SK-N-SH (cell line): ENCODE data around the gene INHBA. TPM values are rescaled to one million over a fixed set of nuclear protein-coding genes. Genes with fewer than 3 reads are reported as not detected.

Experiments used
- CTCF ChIA-PET: fragments of 300-600, 350-600 bp; formaldehyde crosslinking; extraction: SDS; loops from one replicate; lab custom pipeline; 2021; lab: Yijun Ruan, JAX
- POLR2A ChIA-PET: fragments of 350-600 bp; sonication (Branson Sonifier 250); formaldehyde crosslinking; extraction: SDS; loops from one replicate; lab custom pipeline; 2020; ENCODE audit warnings: antibody characterized with exemption, inconsistent platforms; lab: Yijun Ruan, JAX
- DNase-seq: peaks from one replicate; pipeline ENCODE4 v3.0.0; 2012
- H2AFZ ChIP-seq: fragments of 200-600 bp; sonication (generic); 2 replicates; pipeline ENCODE4 v1.8.1; 2016; ENCODE audit warnings: antibody characterized with exemption, mild to moderate bottlenecking, low read depth
- H3F3A ChIP-seq: fragments of 200-600 bp; sonication (generic); replicated peaks from 2 replicates; pipeline ENCODE3; 2016; ENCODE audit warnings: antibody characterized with exemption, mild to moderate bottlenecking; ENCODE audit not compliant: insufficient read depth
- H3K27ac ChIP-seq, 2 experiments: fragments of 200-500 bp in 1 of 2; fragments of 200-600 bp in 1 of 2; sonication (Bioruptor generic) in 1 of 2; sonication (generic), shearing (Covaris generic) in 1 of 2; 2 replicates each; pipeline versions ENCODE4 v1.5.1 to v1.6.1; 2014 to 2016; ENCODE audit warnings: low read depth in 2 of 2, inconsistent platforms in 1 of 2, low read length in 1 of 2, mild to moderate bottlenecking in 1 of 2, mixed read lengths in 1 of 2
- H3K27me3 ChIP-seq: fragments of 200-600 bp; sonication (generic), shearing (Covaris generic); 2 replicates; pipeline ENCODE4 v1.6.1; 2016; ENCODE audit warnings: mixed run types; ENCODE audit not compliant: insufficient read depth
- H3K36me3 ChIP-seq, 2 experiments: fragments of 200-500 bp in 1 of 2; fragments of 200-600 bp in 1 of 2; sonication (Bioruptor generic) in 1 of 2; sonication (generic) in 1 of 2; replicated peaks in 1 of 2; 2 replicates each; pipeline versions ENCODE3 to v1.5.1; 2014 to 2016; ENCODE audit warnings: low read length in 1 of 2, mild to moderate bottlenecking in 1 of 2; ENCODE audit not compliant: insufficient read depth in 2 of 2, control insufficient read depth in 1 of 2
- H3K4me1 ChIP-seq, 2 experiments: fragments of 200-500 bp in 1 of 2; fragments of 200-600 bp in 1 of 2; sonication (Bioruptor generic) in 1 of 2; sonication (generic), shearing (Covaris generic) in 1 of 2; 2 replicates each; pipeline versions ENCODE4 v1.5.1 to v1.6.1; 2014 to 2016; ENCODE audit warnings: low read depth in 1 of 2, low read length in 1 of 2, mixed run types in 1 of 2; ENCODE audit not compliant: insufficient read depth in 2 of 2, control insufficient read depth in 1 of 2
- H3K4me2 ChIP-seq: fragments of 200-600 bp; sonication (generic), shearing (Covaris generic); 2 replicates; pipeline ENCODE4 v1.6.1; 2017; ENCODE audit warnings: mixed run types
- H3K4me3 ChIP-seq, 2 experiments: fragments of 200-500 bp in 1 of 2; fragments of 200-600 bp in 1 of 2; sonication (Bioruptor generic) in 1 of 2; sonication (generic), shearing (Covaris generic) in 1 of 2; 2 replicates each; pipeline versions ENCODE4 v1.5.1 to v1.8.1; 2014 to 2016; ENCODE audit warnings: low read depth in 2 of 2, inconsistent platforms in 1 of 2, low read length in 1 of 2, mild to moderate bottlenecking in 1 of 2, mixed read lengths in 1 of 2, moderate library complexity in 1 of 2
- H3K79me2 ChIP-seq: fragments of 200-600 bp; sonication (generic); 2 replicates; pipeline ENCODE4 v1.8.1; 2017; ENCODE audit warnings: mild to moderate bottlenecking; ENCODE audit not compliant: insufficient read depth
- H3K9ac ChIP-seq: fragments of 200-600 bp; sonication (generic); 2 replicates; pipeline ENCODE4 v1.6.1; 2017; ENCODE audit warnings: mixed run types
- H3K9me2 ChIP-seq: fragments of 200-600 bp; sonication (generic); 2 replicates; pipeline ENCODE4 v1.6.1; 2017; ENCODE audit warnings: mixed run types
- H3K9me3 ChIP-seq: fragments of 200-600 bp; sonication (generic); 2 replicates; pipeline ENCODE4 v1.6.1; 2017; ENCODE audit warnings: mixed run types, mild to moderate bottlenecking, moderate library complexity
- H4K20me1 ChIP-seq: fragments of 200-600 bp; sonication (generic); 2 replicates; pipeline ENCODE4 v1.6.1; 2017; ENCODE audit warnings: mild to moderate bottlenecking, mixed run types; ENCODE audit not compliant: insufficient read depth
- CHD2 ChIP-seq: fragments of 150-350 bp; IDR thresholded peaks from 2 replicates; pipeline ENCODE4 v1.6.1; 2018; ENCODE audit warnings: low read length; ENCODE audit not compliant: partially characterized antibody
- EP300 ChIP-seq, 2 experiments: IDR thresholded peaks; 2 replicates each; pipeline versions ENCODE4 v1.4.0 to v1.6.1; 2012; ENCODE audit warnings: borderline replicate concordance in 1 of 2, low read depth in 1 of 2, low read length in 1 of 2
- EZH2phosphoT487 ChIP-seq: fragments of 200-600 bp; sonication (generic); IDR thresholded peaks from 2 replicates; pipeline ENCODE4 v1.6.1; 2017; ENCODE audit warnings: low read depth, mixed run types, mild to moderate bottlenecking, antibody characterized with exemption, moderate library complexity, borderline replicate concordance
- FOSL2 ChIP-seq: IDR thresholded peaks from 2 replicates; pipeline ENCODE4 v1.4.0; 2012; ENCODE audit warnings: low read depth, mild to moderate bottlenecking, moderate library complexity, borderline replicate concordance
- FOXJ3 ChIP-seq: sonication (generic); formaldehyde crosslinking; IDR thresholded peaks from 2 replicates; pipeline ENCODE4 v1.5.1; 2020; ENCODE audit warnings: mild to moderate bottlenecking, missing genetic modification reagents
- GABPA ChIP-seq: IDR thresholded peaks from 2 replicates; pipeline ENCODE4 v1.4.0; 2012; ENCODE audit warnings: low read depth, mild to moderate bottlenecking
- GATA2 ChIP-seq: sonication (generic); formaldehyde crosslinking; IDR thresholded peaks from 2 replicates; pipeline ENCODE4 v1.5.0; 2020; ENCODE audit warnings: mild to moderate bottlenecking, missing genetic modification reagents
- IRF3 ChIP-seq: fragments of 150-350 bp; IDR thresholded peaks from 2 replicates; pipeline ENCODE4 v1.6.1; 2016; ENCODE audit warnings: mild to moderate bottlenecking, low read depth, low read length
- JUND ChIP-seq: IDR thresholded peaks from 2 replicates; pipeline ENCODE4 v1.4.0; 2012
- PBX3 ChIP-seq: IDR thresholded peaks from 2 replicates; pipeline ENCODE4; 2012
- POLR2AphosphoS5 ChIP-seq: IDR thresholded peaks from 2 replicates; pipeline ENCODE4 v1.6.1; 2012; ENCODE audit warnings: low read depth, low read length
- RFX5 ChIP-seq: IDR thresholded peaks from 2 replicates; pipeline ENCODE4 v1.6.1; 2012; ENCODE audit warnings: mild to moderate bottlenecking, improper control_type of control experiment, low read length
- RXRA ChIP-seq: IDR thresholded peaks from 2 replicates; pipeline ENCODE4 v1.4.0; 2012; ENCODE audit warnings: low read depth, mild to moderate bottlenecking, borderline replicate concordance
- SIN3A ChIP-seq: IDR thresholded peaks from 2 replicates; pipeline ENCODE4 v1.6.1; 2012; ENCODE audit warnings: low read depth, mild to moderate bottlenecking, low read length, moderate library complexity, borderline replicate concordance
- SMC3 ChIP-seq: IDR thresholded peaks from 2 replicates; pipeline ENCODE4 v1.6.1; 2012; ENCODE audit warnings: low read depth, low read length, improper control_type of control experiment
- TAF1 ChIP-seq: IDR thresholded peaks from 2 replicates; pipeline ENCODE4 v1.6.1; 2012; ENCODE audit warnings: low read depth, mild to moderate bottlenecking, low read length, moderate library complexity, borderline replicate concordance
- TCF12 ChIP-seq: IDR thresholded peaks from 2 replicates; pipeline ENCODE4 v1.4.0; 2012
- TEAD4 ChIP-seq: IDR thresholded peaks from 2 replicates; pipeline ENCODE4 v1.4.0; 2012; ENCODE audit warnings: mild to moderate bottlenecking, borderline replicate concordance; ENCODE audit not compliant: insufficient read depth
- USF1 ChIP-seq: IDR thresholded peaks from 2 replicates; pipeline ENCODE4 v1.4.0; 2012; ENCODE audit warnings: low read depth, borderline replicate concordance
- USF2 ChIP-seq: fragments of 150-350 bp; IDR thresholded peaks from 2 replicates; pipeline ENCODE4 v1.6.1; 2017; ENCODE audit warnings: antibody characterized with exemption, low read length, low read depth, borderline replicate concordance
- YY1 ChIP-seq: IDR thresholded peaks from 2 replicates; pipeline ENCODE4 v1.4.0; 2012; ENCODE audit warnings: low read depth, mild to moderate bottlenecking
- ZBTB33 ChIP-seq: IDR thresholded peaks from 2 replicates; pipeline ENCODE4 v1.4.0; 2012; ENCODE audit warnings: low read depth, borderline replicate concordance
- WGBS: methylation state at CpG from one replicate; pipeline ENCODE4 v1.1.6; 2017; ENCODE audit warnings: low lambda C conversion rate; 5-methylcytosine and 5-hydroxymethylcytosine counted together
- polyA plus RNA-seq, 3 experiments: library from polyadenylated mRNA; depleted of rRNA; stranded (reverse); fragments of >200 nt; gene quantifications; 2 replicates each; pipeline ENCODE4 v1.2.3, GENCODE V29; 2012
- TF ChIP-seq, protein P1 (sequence below): fragments of 200-600 bp; sonication (generic); IDR thresholded peaks from 2 replicates; pipeline ENCODE4 v1.6.1; 2017; ENCODE audit warnings: antibody characterized with exemption, mild to moderate bottlenecking, moderate library complexity
- TF ChIP-seq, protein P2 (sequence below): IDR thresholded peaks from 2 replicates; pipeline ENCODE4 v1.4.0; 2012; ENCODE audit warnings: low read depth

Gene INHBA
- 81.0 and 110 TPM in 2 replicates for polyA plus RNA-seq (2012; rRNA removed)
- polyA plus RNA-seq (2012; cell fraction: cytosol; rRNA removed) = 68.9 and 78.0 TPM in 2 replicates
- polyA plus RNA-seq (2012; cell fraction: nucleus; rRNA removed) = 100 and 120 TPM in 2 replicates

GRCh38 chr7:41702635-41703371 lies at the start of gene INHBA:
INHBA (minus strand) TSS chr7:41703090; CDS start chr7:41700374, 2,716 bp downstream.
- 56% methylated on average over 3 of the region's 3 CpGs for WGBS
- no peak within 1 kb of the TSS for H2AFZ ChIP-seq
- H3K27ac ChIP-seq = peak within 1 kb of the TSS; percentile 92 to 93
- CTCF ChIA-PET = interaction anchor here (2.5 to 11.0 kb wide), 5 partner anchors 8 to 1470 kb away, joined by 11 to 148 read pairs (median 86); no protein-coding TSS in a partner anchor
- peak within 1 kb of the TSS; percentile 58 to 90 for H3K4me3 ChIP-seq
- no peaks in the 10 kb centered on the region for H3K27me3 ChIP-seq
- H3K9ac ChIP-seq = peak within 1 kb of the TSS; percentile 85
- H3K9me2 ChIP-seq = no peaks in the 10 kb centered on the region
- H3F3A ChIP-seq = peaks cover 60% of the 10 kb centered on the region
- peaks cover 21 to 26% of the 10 kb centered on the region in 2 experiments for H3K36me3 ChIP-seq
- peaks cover 26% of the 10 kb centered on the region for H4K20me1 ChIP-seq
- POLR2A ChIA-PET = no interaction called here
- peak within 1 kb of the TSS; percentile 94 for H3K4me2 ChIP-seq
- peaks cover 23 to 24% of the 10 kb centered on the region in 2 experiments for H3K4me1 ChIP-seq
- H3K79me2 ChIP-seq = peaks cover 79% of the 10 kb centered on the region
- peak; percentile 21 for DNase-seq
- H3K9me3 ChIP-seq = no peaks in the 10 kb centered on the region
- TF ChIP-seq JUND (peak; percentile 36; the same call in 1 of the 2 replicates), RXRA (no peak), TAF1 (peak; percentile 86), POLR2AphosphoS5 (peak; percentile 99), USF1 (no peak), EP300 (IDR thresholded peaks at IDR 0.05; ENCODE audit: borderline replicate concordance in 1 of 2, low read depth in 1 of 2, low read length in 1 of 2) (no peak), CHD2 (no peak), FOSL2 (peak; percentile 67), TCF12 (peak; percentile 34; the same call in 1 of the 2 replicates), GATA2 (no peak), IRF3 (no peak), RFX5 (0 out of 2 replicates have a peak, but pooled peaks have one; percentile 13), GABPA (no peak; the same call in 1 of the 2 replicates), FOXJ3 (no peak), ZBTB33 (no peak), SIN3A (peak; percentile 65; the same call in 1 of the 2 replicates), YY1 (no peak), SMC3 (no peak), USF2 (no peak), TEAD4 (no peak), PBX3 (peak; percentile 75), EZH2phosphoT487 (no peak)
- TF ChIP-seq, protein P1, sequence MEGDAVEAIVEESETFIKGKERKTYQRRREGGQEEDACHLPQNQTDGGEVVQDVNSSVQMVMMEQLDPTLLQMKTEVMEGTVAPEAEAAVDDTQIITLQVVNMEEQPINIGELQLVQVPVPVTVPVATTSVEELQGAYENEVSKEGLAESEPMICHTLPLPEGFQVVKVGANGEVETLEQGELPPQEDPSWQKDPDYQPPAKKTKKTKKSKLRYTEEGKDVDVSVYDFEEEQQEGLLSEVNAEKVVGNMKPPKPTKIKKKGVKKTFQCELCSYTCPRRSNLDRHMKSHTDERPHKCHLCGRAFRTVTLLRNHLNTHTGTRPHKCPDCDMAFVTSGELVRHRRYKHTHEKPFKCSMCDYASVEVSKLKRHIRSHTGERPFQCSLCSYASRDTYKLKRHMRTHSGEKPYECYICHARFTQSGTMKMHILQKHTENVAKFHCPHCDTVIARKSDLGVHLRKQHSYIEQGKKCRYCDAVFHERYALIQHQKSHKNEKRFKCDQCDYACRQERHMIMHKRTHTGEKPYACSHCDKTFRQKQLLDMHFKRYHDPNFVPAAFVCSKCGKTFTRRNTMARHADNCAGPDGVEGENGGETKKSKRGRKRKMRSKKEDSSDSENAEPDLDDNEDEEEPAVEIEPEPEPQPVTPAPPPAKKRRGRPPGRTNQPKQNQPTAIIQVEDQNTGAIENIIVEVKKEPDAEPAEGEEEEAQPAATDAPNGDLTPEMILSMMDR = no peak
- TF ChIP-seq, protein P2, sequence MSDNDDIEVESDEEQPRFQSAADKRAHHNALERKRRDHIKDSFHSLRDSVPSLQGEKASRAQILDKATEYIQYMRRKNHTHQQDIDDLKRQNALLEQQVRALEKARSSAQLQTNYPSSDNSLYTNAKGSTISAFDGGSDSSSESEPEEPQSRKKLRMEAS = peak; percentile 57; the same call in 1 of the 2 replicates
